ENCODE data around the gene RETSAT. TPM values are rescaled to one million over a fixed set of nuclear protein-coding genes. Genes with fewer than 3 reads are reported as not detected.
"Not testable (repeated sequence)": the region's sequence is repeated elsewhere in the genome, so short reads cannot be mapped to it uniquely, and the experiment has no call there.

The RETSAT gene
- total RNA-seq, 2 donors from 2014 or later, result 26.8 to 31.8 TPM

GRCh38 chr2:85368921-85369320 lies 14.6 kb upstream of the RETSAT start:
- H3K27ac Mint-ChIP-seq, result no peak overlapping the region
- H3K4me1 Mint-ChIP-seq (ENCODE audit: low read depth), result no peaks in the 10 kb centered on the region
- DNase-seq, result no peak
- H3K4me3 Mint-ChIP-seq, result no peak overlapping the region
- no peaks in the 10 kb centered on the region for H3K9me3 Mint-ChIP-seq
- ATAC-seq (replicated peaks in 1 of 2), result no peak
- no peaks in the 10 kb centered on the region for H3K27me3 Mint-ChIP-seq (ENCODE audit: low read depth)
- no peaks in the 10 kb centered on the region for H3K36me3 Mint-ChIP-seq (ENCODE audit: insufficient read depth in 2 of 2)

GRCh38 chr2:85367180-85367579 lies 12.9 kb upstream of the RETSAT start:
- Mint-ChIP-seq H3K4me3 (no peak overlapping the region), H3K36me3 (ENCODE audit: insufficient read depth in 2 of 2) (peaks cover 5 to 9% of the 10 kb centered on the region in 2 donors), H3K9me3 (no peaks in the 10 kb centered on the region), H3K27me3 (ENCODE audit: low read depth) (no peaks in the 10 kb centered on the region), H3K4me1 (ENCODE audit: low read depth) (no peaks in the 10 kb centered on the region), H3K27ac (no peak overlapping the region)
- DNase-seq, result no peak
- ATAC-seq (replicated peaks in 1 of 2), result no peak

- not testable (repeated sequence) for H3K4me3 Mint-ChIP-seq; H3K9me3 Mint-ChIP-seq; ATAC-seq (replicated peaks in 1 of 2); H3K27me3 Mint-ChIP-seq (ENCODE audit: low read depth); H3K27ac Mint-ChIP-seq; DNase-seq
- Mint-ChIP-seq H3K4me1 (ENCODE audit: low read depth) (peaks cover 14% of the 10 kb centered on the region), H3K36me3 (ENCODE audit: insufficient read depth in 2 of 2) (peaks cover 5 to 18% of the 10 kb centered on the region in 2 donors)
Observed at GRCh38 chr2:85362653-85363387, 8.5 kb upstream of the RETSAT start.

- Mint-ChIP-seq H3K4me3 (no peak overlapping the region), H3K27me3 (ENCODE audit: low read depth) (no peaks in the 10 kb centered on the region), H3K4me1 (ENCODE audit: low read depth) (peaks cover 39% of the 10 kb centered on the region), H3K36me3 (ENCODE audit: insufficient read depth in 2 of 2) (peaks cover 5 to 12% of the 10 kb centered on the region in 2 donors), H3K9me3 (no peaks in the 10 kb centered on the region), H3K27ac (no peak overlapping the region)
- no peak for DNase-seq
- no peak for ATAC-seq (replicated peaks in 1 of 2)
Observed at GRCh38 chr2:85357736-85358135, 3.4 kb upstream of the RETSAT start.

- H3K27ac Mint-ChIP-seq, result no peak overlapping the region
- no peak for ATAC-seq (replicated peaks in 1 of 2)
- DNase-seq, result no peak
- no peak overlapping the region for H3K4me3 Mint-ChIP-seq
- H3K4me1 Mint-ChIP-seq (ENCODE audit: low read depth), result peaks cover 47% of the 10 kb centered on the region
- H3K36me3 Mint-ChIP-seq (ENCODE audit: insufficient read depth in 2 of 2), result peaks cover 5 to 9% of the 10 kb centered on the region in 2 donors
- no peaks in the 10 kb centered on the region for H3K9me3 Mint-ChIP-seq
- H3K27me3 Mint-ChIP-seq (ENCODE audit: low read depth), result no peaks in the 10 kb centered on the region
Observed at GRCh38 chr2:85356186-85356585, 1.9 kb upstream of the RETSAT start.

GRCh38 chr2:85355521-85355920 lies 1.2 kb upstream of the RETSAT start:
- Mint-ChIP-seq H3K4me1 (ENCODE audit: low read depth) (peaks cover 47% of the 10 kb centered on the region), H3K27me3 (ENCODE audit: low read depth) (no peaks in the 10 kb centered on the region), H3K36me3 (ENCODE audit: insufficient read depth in 2 of 2) (peaks cover 7 to 9% of the 10 kb centered on the region in 2 donors), H3K9me3 (no peaks in the 10 kb centered on the region), H3K4me3 (peak overlapping the region; percentile 98 to 99), H3K27ac (peak overlapping the region; percentile 9)
- DNase-seq (no peak), ATAC-seq (replicated peaks in 1 of 2) (no peak)

- H3K27ac Mint-ChIP-seq, result peak overlapping the region; percentile 97
- DNase-seq (no peak), ATAC-seq (replicated peaks in 1 of 2) (peak in 1 of 2 donors; percentile 12)
- H3K4me3 Mint-ChIP-seq, result peak overlapping the region; percentile 98 to 99
- H3K9me3 Mint-ChIP-seq, result no peaks in the 10 kb centered on the region
- peaks cover 47% of the 10 kb centered on the region for H3K4me1 Mint-ChIP-seq (ENCODE audit: low read depth)
- H3K36me3 Mint-ChIP-seq (ENCODE audit: insufficient read depth in 2 of 2), result peaks cover 7 to 13% of the 10 kb centered on the region in 2 donors
- no peaks in the 10 kb centered on the region for H3K27me3 Mint-ChIP-seq (ENCODE audit: low read depth)
Observed at GRCh38 chr2:85355073-85355410, 714 bp upstream of the RETSAT start.

GRCh38 chr2:85353876-85354285 lies 447 bp downstream of the RETSAT start:
- H3K36me3 Mint-ChIP-seq (ENCODE audit: insufficient read depth in 2 of 2), result peaks cover 9 to 17% of the 10 kb centered on the region in 2 donors
- H3K9me3 Mint-ChIP-seq, result no peaks in the 10 kb centered on the region

GRCh38 chr2:85347599-85347998 lies 6.7 kb downstream of the RETSAT start:
- peaks cover 3 to 16% of the 10 kb centered on the region in 2 donors for H3K36me3 Mint-ChIP-seq (ENCODE audit: insufficient read depth in 2 of 2)
- ATAC-seq (replicated peaks in 1 of 2) (no peak), DNase-seq (no peak)
- no peaks in the 10 kb centered on the region for H3K27me3 Mint-ChIP-seq (ENCODE audit: low read depth)
- no peak overlapping the region for H3K4me3 Mint-ChIP-seq
- peaks cover 6% of the 10 kb centered on the region for H3K4me1 Mint-ChIP-seq (ENCODE audit: low read depth)
- H3K9me3 Mint-ChIP-seq, result no peaks in the 10 kb centered on the region
- no peak overlapping the region for H3K27ac Mint-ChIP-seq

More at GRCh38 chr2:85353876-85354285, 447 bp downstream of the RETSAT start:
- DNase-seq (peak; percentile 8 to 11), ATAC-seq (replicated peaks in 1 of 2) (peak; percentile 2 to 7)
- Mint-ChIP-seq H3K4me1 (ENCODE audit: low read depth) (peaks cover 44% of the 10 kb centered on the region), H3K27ac (peak overlapping the region; percentile 97), H3K27me3 (ENCODE audit: low read depth) (no peaks in the 10 kb centered on the region), H3K4me3 (peak overlapping the region; percentile 98 to 99)

GRCh38 chr2:85344356-85344954 lies 9.9 kb downstream of the RETSAT start:
- no peak for DNase-seq
- peaks cover 0 to 8% of the 10 kb centered on the region in 2 donors for H3K36me3 Mint-ChIP-seq (ENCODE audit: insufficient read depth in 2 of 2)

GRCh38 chr2:85343207-85343895 lies 11.0 kb downstream of the RETSAT start:
- peak overlapping the region; percentile 29 for H3K27ac Mint-ChIP-seq
- H3K9me3 Mint-ChIP-seq; H3K27me3 Mint-ChIP-seq (ENCODE audit: low read depth); DNase-seq; H3K4me1 Mint-ChIP-seq (ENCODE audit: low read depth); H3K4me3 Mint-ChIP-seq; H3K36me3 Mint-ChIP-seq (ENCODE audit: insufficient read depth in 2 of 2): not testable (repeated sequence)
- peak in 1 of 2 donors; percentile 16 for ATAC-seq (replicated peaks in 1 of 2)

More at GRCh38 chr2:85344356-85344954, 9.9 kb downstream of the RETSAT start:
- no peaks in the 10 kb centered on the region for H3K4me1 Mint-ChIP-seq (ENCODE audit: low read depth)
- no peaks in the 10 kb centered on the region for H3K9me3 Mint-ChIP-seq
- H3K4me3 Mint-ChIP-seq, result no peak overlapping the region
- ATAC-seq (replicated peaks in 1 of 2), result no peak
- H3K27ac Mint-ChIP-seq, result no peak overlapping the region
- no peaks in the 10 kb centered on the region for H3K27me3 Mint-ChIP-seq (ENCODE audit: low read depth)

GRCh38 chr2:85342156-85342555 lies 12.2 kb downstream of the RETSAT start:
- Mint-ChIP-seq H3K36me3 (ENCODE audit: insufficient read depth in 2 of 2) (peaks cover 0 to 2% of the 10 kb centered on the region in 2 donors), H3K4me1 (ENCODE audit: low read depth) (no peaks in the 10 kb centered on the region), H3K27ac (no peak overlapping the region), H3K4me3 (no peak overlapping the region), H3K27me3 (ENCODE audit: low read depth) (no peaks in the 10 kb centered on the region), H3K9me3 (no peaks in the 10 kb centered on the region)
- no peak for DNase-seq
- no peak for ATAC-seq (replicated peaks in 1 of 2)

GRCh38 chr2:85341269-85342029 lies 12.9 kb downstream of the RETSAT start:
- DNase-seq (no peak), ATAC-seq (replicated peaks in 1 of 2) (no peak)
- Mint-ChIP-seq H3K27ac (no peak overlapping the region), H3K27me3 (ENCODE audit: low read depth) (no peaks in the 10 kb centered on the region), H3K4me1 (ENCODE audit: low read depth) (no peaks in the 10 kb centered on the region), H3K36me3 (ENCODE audit: insufficient read depth in 2 of 2) (peaks cover 0 to 2% of the 10 kb centered on the region in 2 donors), H3K9me3 (no peaks in the 10 kb centered on the region), H3K4me3 (no peak overlapping the region)
